HepG2 (cell line): ENCODE data around the gene SLC25A18. TPM values are rescaled to one million over a fixed set of nuclear protein-coding genes. Genes with fewer than 3 reads are reported as not detected.

ENCODE experiments used
- CEBPB ChIP-seq: IDR thresholded peaks from 2 replicates; pipeline ENCODE4 v1.6.1; 2011; ENCODE audit warnings: low read depth, low read length, improper control_type of control experiment, borderline replicate concordance
- CEBPG ChIP-seq: IDR thresholded peaks from 2 replicates; pipeline ENCODE4 v1.6.1; 2016
- ETV6 ChIP-seq: sonication (generic); formaldehyde crosslinking; conservative IDR thresholded peaks from 2 replicates; pipeline ENCODE4 v1.4.0; 2020; ENCODE audit warnings: missing genetic modification reagents
- FOSL2 ChIP-seq: sonication (generic); formaldehyde crosslinking; IDR thresholded peaks from 2 replicates; pipeline ENCODE4 v1.4.0; 2020; ENCODE audit warnings: missing genetic modification reagents
- HMG20B ChIP-seq: conservative IDR thresholded peaks from 2 replicates; pipeline ENCODE4 v1.6.1; 2016; ENCODE audit warnings: missing genetic modification reagents, missing compliant biosample characterization
- ISX ChIP-seq: sonication (generic); formaldehyde crosslinking; conservative IDR thresholded peaks from 2 replicates; pipeline ENCODE4 v1.5.0; 2020; ENCODE audit warnings: missing genetic modification reagents
- LCORL ChIP-seq, 2 experiments: fragments of 450-650 bp in 1 of 2; sonication (generic) in 1 of 2; formaldehyde crosslinking in 1 of 2; IDR thresholded peaks; 2 replicates each; pipeline versions ENCODE4 v1.5.0 to v1.6.1; 2017 to 2020; ENCODE audit warnings: antibody characterized with exemption in 1 of 2, missing genetic modification reagents in 1 of 2
- MED13 ChIP-seq: sonication (generic); formaldehyde crosslinking; IDR thresholded peaks from 2 replicates; pipeline ENCODE4 v1.5.0; 2020; ENCODE audit warnings: missing genetic modification reagents
- NFKB2 ChIP-seq: sonication (generic); formaldehyde crosslinking; IDR thresholded peaks from 2 replicates; pipeline ENCODE4 v1.4.0; 2020; ENCODE audit warnings: missing genetic modification reagents, borderline replicate concordance
- RXRB ChIP-seq: IDR thresholded peaks from 2 replicates; pipeline ENCODE4 v1.6.1; 2016; ENCODE audit warnings: borderline replicate concordance, missing genetic modification reagents, missing compliant biosample characterization
- SNRNP70 ChIP-seq: fragments of 200-400 bp; formaldehyde crosslinking; IDR thresholded peaks from 2 replicates; pipeline ENCODE4 v1.6.1; 2017; ENCODE audit warnings: mild to moderate bottlenecking, low read depth, low read length, moderate library complexity
- SOX13 ChIP-seq, 3 experiments: fragments of 450-650 bp in 1 of 3; sonication (generic) in 1 of 3; formaldehyde crosslinking in 1 of 3; IDR thresholded peaks in 2 of 3; conservative IDR thresholded peaks in 1 of 3; 2 replicates each; pipeline versions ENCODE4 v1.5.0 to v1.6.1; 2016 to 2020; ENCODE audit warnings: antibody characterized with exemption in 1 of 3, mild to moderate bottlenecking in 1 of 3, missing compliant biosample characterization in 1 of 3, missing genetic modification reagents in 1 of 3, moderate library complexity in 1 of 3
- SP5 ChIP-seq: IDR thresholded peaks from 2 replicates; pipeline ENCODE4 v1.6.1; 2016; ENCODE audit warnings: low read depth, borderline replicate concordance
- TP53 ChIP-seq: sonication (generic); formaldehyde crosslinking; conservative IDR thresholded peaks from 2 replicates; pipeline ENCODE4 v1.4.0; 2020; ENCODE audit warnings: missing genetic modification reagents
- ZNF10 ChIP-seq: sonication (generic); formaldehyde crosslinking; IDR thresholded peaks from 2 replicates; pipeline ENCODE4 v1.4.0; 2020; ENCODE audit warnings: mild to moderate bottlenecking, low read depth, missing genetic modification reagents, borderline replicate concordance
- ZNF430 ChIP-seq: sonication (generic); formaldehyde crosslinking; IDR thresholded peaks from 2 replicates; pipeline ENCODE4 v1.9.0; 2021; ENCODE audit warnings: mild to moderate bottlenecking, missing genetic modification reagents
- ZNF569 ChIP-seq: sonication (generic); formaldehyde crosslinking; IDR thresholded peaks from 2 replicates; pipeline ENCODE4 v1.5.0; 2020; ENCODE audit warnings: mild to moderate bottlenecking, missing genetic modification reagents, moderate library complexity, borderline replicate concordance
- ZNF7 ChIP-seq: IDR thresholded peaks from 2 replicates; pipeline ENCODE4 v1.6.1; 2016; ENCODE audit warnings: missing biosample characterization, missing genetic modification reagents
- ZNF792 ChIP-seq: IDR thresholded peaks from 2 replicates; pipeline ENCODE4 v1.6.1; 2016
- ZSCAN30 ChIP-seq: sonication (generic); formaldehyde crosslinking; IDR thresholded peaks from 2 replicates; pipeline ENCODE4 v1.5.0; 2020; ENCODE audit warnings: mild to moderate bottlenecking, missing genetic modification reagents
- polyA plus RNA-seq, 8 experiments: library from polyadenylated mRNA; depleted of rRNA in 3 of 8; stranded (reverse) in 7 of 8; unstranded in 1 of 8; fragments of >200 nt; fragmentation: Illumina TruSeq in 4 of 8; extraction: Trizol in 4 of 8; gene quantifications; 2 replicates each; pipeline versions ENCODE4 v1.2.1 to v1.2.3, GENCODE V29; 2011 to 2016; ENCODE audit warnings: low read depth in 4 of 8, missing spikeins in 1 of 8, mixed read lengths in 1 of 8; ENCODE audit not compliant: insufficient read depth in 1 of 8
- total RNA-seq, 5 experiments: library from RNA; depleted of rRNA; stranded (reverse); fragments of >200 nt; fragmentation: Illumina TruSeq; extraction: Trizol; gene quantifications; 2 replicates each; pipeline ENCODE4 v1.2.3, GENCODE V29; 2016; ENCODE audit warnings: low read depth in 1 of 5
- TF ChIP-seq, protein P1 (sequence below): sonication (generic); formaldehyde crosslinking; IDR thresholded peaks from 2 replicates; pipeline ENCODE4 v1.4.0; 2020; ENCODE audit warnings: missing genetic modification reagents
- TF ChIP-seq, protein P2 (sequence below): IDR thresholded peaks from 2 replicates; pipeline ENCODE4 v1.6.1; 2016; ENCODE audit warnings: mild to moderate bottlenecking
- TF ChIP-seq, protein P3 (sequence below): sonication (generic); formaldehyde crosslinking; IDR thresholded peaks from 2 replicates; pipeline ENCODE4 v1.5.0; 2020; ENCODE audit warnings: missing genetic modification reagents
- TF ChIP-seq, protein P4 (sequence below): sonication (generic); formaldehyde crosslinking; IDR thresholded peaks from 2 replicates; pipeline ENCODE4 v1.5.0; 2020; ENCODE audit warnings: missing genetic modification reagents, mild to moderate bottlenecking, borderline replicate concordance

Gene SLC25A18
- total and polyA plus RNA-seq, 2 of the 13 experiments (the other 11 are each of a cell fraction or from before 2014, with no cell fraction given) = 0.28 to 0.75 TPM

DNA sequence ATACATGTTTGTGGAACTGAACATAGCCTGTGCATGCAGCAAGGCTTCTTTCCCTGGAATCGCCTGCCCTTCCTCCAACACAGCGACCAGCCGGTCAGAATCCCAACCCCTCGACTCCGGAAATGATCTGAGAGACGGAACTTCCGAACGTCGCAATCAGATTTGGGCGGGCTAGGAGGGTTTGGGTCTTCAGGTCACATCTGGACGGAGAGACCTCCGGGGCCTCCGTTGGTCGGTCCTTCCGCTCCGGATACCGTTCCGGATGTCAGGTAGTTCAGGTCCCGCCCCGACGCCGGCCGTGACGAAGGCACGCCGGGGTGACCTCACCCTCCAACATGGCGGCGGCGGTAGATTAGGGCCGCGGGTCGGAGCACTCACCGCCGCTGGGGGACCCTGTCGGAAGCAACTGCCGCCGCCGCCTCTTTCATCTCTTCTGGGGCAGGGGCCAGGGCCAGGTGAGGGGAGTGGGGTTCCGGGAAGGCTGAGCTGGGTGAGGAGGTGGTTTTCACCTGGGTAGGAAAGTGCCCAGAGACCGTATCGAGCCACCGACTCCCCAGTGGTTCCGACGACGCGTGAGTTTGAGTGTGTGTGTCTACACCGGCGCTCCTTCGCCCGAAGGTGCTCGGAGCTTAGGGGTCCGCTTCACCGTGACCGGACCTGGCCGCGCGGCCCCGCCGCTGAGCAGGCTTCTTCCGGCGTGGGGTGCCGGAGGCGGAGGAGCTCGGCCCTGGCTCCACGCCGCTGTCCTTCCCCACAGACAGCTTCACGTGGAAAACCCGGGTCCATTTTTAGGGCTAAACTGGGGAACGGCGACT, 75.3 kb downstream of the SLC25A18 start, which contains the start of gene BCL2L13 (continued):
- TF ChIP-seq MED13 (CRISPR knock-in tag) (no peak; the same call in 1 of the 2 replicates), SNRNP70 (no peak), ZNF430 (no peak), CEBPG (CRISPR knock-in tag) (peak; percentile 50), SP5 (CRISPR knock-in tag) (peak; percentile 71), ZNF10 (CRISPR knock-in tag) (no peak), TP53 (CRISPR knock-in tag) (no peak; the same call in 1 of the 2 replicates), ZNF7 (CRISPR knock-in tag) (no peak), NFKB2 (CRISPR knock-in tag) (0 out of 2 replicates have a peak, but pooled peaks have one; percentile 21), FOSL2 (CRISPR knock-in tag) (peak; percentile 71), ZNF792 (CRISPR knock-in tag) (no peak; the same call in none of the 2 replicates), ZNF569 (CRISPR knock-in tag) (no peak), CEBPB (no peak), ETV6 (CRISPR knock-in tag) (peak; percentile 21; the same call in 1 of the 2 replicates), SOX13 (IDR thresholded peaks at IDR 0.05) (no peak; the same call in 1 of the 2 replicates), SOX13 (CRISPR knock-in tag; conservative IDR thresholded peaks at IDR 0.05 in 1 of 2, IDR thresholded peaks at IDR 0.05 in 1 of 2) (no peak), ZSCAN30 (CRISPR knock-in tag) (peak; percentile 22; the same call in 1 of the 2 replicates), LCORL (IDR thresholded peaks at IDR 0.05) (no peak), LCORL (CRISPR knock-in tag; IDR thresholded peaks at IDR 0.05) (no peak; the same call in 1 of the 2 replicates), RXRB (CRISPR knock-in tag) (peak; percentile 59; the same call in 1 of the 2 replicates), HMG20B (CRISPR knock-in tag) (no peak), ISX (no peak)
- TF ChIP-seq, protein P1, sequence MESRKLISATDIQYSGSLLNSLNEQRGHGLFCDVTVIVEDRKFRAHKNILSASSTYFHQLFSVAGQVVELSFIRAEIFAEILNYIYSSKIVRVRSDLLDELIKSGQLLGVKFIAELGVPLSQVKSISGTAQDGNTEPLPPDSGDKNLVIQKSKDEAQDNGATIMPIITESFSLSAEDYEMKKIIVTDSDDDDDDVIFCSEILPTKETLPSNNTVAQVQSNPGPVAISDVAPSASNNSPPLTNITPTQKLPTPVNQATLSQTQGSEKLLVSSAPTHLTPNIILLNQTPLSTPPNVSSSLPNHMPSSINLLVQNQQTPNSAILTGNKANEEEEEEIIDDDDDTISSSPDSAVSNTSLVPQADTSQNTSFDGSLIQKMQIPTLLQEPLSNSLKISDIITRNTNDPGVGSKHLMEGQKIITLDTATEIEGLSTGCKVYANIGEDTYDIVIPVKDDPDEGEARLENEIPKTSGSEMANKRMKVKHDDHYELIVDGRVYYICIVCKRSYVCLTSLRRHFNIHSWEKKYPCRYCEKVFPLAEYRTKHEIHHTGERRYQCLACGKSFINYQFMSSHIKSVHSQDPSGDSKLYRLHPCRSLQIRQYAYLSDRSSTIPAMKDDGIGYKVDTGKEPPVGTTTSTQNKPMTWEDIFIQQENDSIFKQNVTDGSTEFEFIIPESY (CRISPR knock-in tag) = peak; percentile 22; the same call in 1 of the 2 replicates
- TF ChIP-seq, protein P2, sequence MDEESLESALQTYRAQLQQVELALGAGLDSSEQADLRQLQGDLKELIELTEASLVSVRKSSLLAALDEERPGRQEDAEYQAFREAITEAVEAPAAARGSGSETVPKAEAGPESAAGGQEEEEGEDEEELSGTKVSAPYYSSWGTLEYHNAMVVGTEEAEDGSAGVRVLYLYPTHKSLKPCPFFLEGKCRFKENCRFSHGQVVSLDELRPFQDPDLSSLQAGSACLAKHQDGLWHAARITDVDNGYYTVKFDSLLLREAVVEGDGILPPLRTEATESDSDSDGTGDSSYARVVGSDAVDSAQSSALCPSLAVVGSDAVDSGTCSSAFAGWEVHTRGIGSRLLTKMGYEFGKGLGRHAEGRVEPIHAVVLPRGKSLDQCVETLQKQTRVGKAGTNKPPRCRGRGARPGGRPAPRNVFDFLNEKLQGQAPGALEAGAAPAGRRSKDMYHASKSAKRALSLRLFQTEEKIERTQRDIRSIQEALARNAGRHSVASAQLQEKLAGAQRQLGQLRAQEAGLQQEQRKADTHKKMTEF (CRISPR knock-in tag) = peak; percentile 94
- TF ChIP-seq, protein P3, sequence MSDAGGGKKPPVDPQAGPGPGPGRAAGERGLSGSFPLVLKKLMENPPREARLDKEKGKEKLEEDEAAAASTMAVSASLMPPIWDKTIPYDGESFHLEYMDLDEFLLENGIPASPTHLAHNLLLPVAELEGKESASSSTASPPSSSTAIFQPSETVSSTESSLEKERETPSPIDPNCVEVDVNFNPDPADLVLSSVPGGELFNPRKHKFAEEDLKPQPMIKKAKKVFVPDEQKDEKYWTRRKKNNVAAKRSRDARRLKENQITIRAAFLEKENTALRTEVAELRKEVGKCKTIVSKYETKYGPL = no peak
- TF ChIP-seq, protein P4, sequence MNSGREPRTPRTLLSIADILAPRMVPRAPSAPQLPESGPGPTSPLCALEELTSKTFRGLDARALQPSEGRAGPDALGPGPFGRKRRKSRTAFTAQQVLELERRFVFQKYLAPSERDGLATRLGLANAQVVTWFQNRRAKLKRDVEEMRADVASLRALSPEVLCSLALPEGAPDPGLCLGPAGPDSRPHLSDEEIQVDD (CRISPR knock-in tag) = no peak
